ENCODE results near the gene TRIM26.
"Not testable (repeated sequence)": the region's sequence is repeated elsewhere in the genome, so short reads cannot be mapped to it uniquely, and the experiment has no call there.

The TRIM26 gene

GRCh38 chr6:30212865-30213666, at the start of gene TRIM26:
Gene TRIM26, minus strand, starts transcription at chr6:30213406. Its CDS starts 14,303 bp downstream, at chr6:30199103.
- Histone ChIP-seq H3K4me3 (peak within 1 kb of the TSS; percentile 90), H3K27ac (peak within 1 kb of the TSS; percentile 94 to 95)
- DNase-seq (ENCODE audit: low spot score) = peak; percentile 98
- no peak for TF ChIP-seq CTCF (IDR thresholded peaks at IDR 0.05)

GRCh38 chr6:30260036-30260504, 46.9 kb upstream of the TRIM26 start:
- no peak for TF ChIP-seq CTCF (IDR thresholded peaks at IDR 0.05)
- Histone ChIP-seq H3K27ac (peak overlapping the region in 1 of 2 donors; percentile 90), H3K4me3 (peak overlapping the region; percentile 91)
- DNase-seq (ENCODE audit: low spot score) = peak; percentile 72

GRCh38 chr6:30259140-30260035, 46.2 kb upstream of the TRIM26 start:
- peak overlapping the region; percentile 36 to 90 for H3K27ac ChIP-seq
- TF ChIP-seq CTCF (IDR thresholded peaks at IDR 0.05) = no peak
- H3K4me3 ChIP-seq = peak overlapping the region; percentile 91
- DNase-seq (ENCODE audit: low spot score) = peak; percentile 86

- no peak for TF ChIP-seq CTCF (IDR thresholded peaks at IDR 0.05)
- Histone ChIP-seq H3K4me3 (no peak overlapping the region), H3K27ac (no peak overlapping the region)
- DNase-seq (ENCODE audit: low spot score) = no peak
Observed at GRCh38 chr6:30258204-30258603, 45.0 kb upstream of the TRIM26 start.

GRCh38 chr6:30252417-30252816, 39.2 kb upstream of the TRIM26 start:
- not testable (repeated sequence) for H3K27ac ChIP-seq; H3K4me3 ChIP-seq; DNase-seq (ENCODE audit: low spot score)

- TF ChIP-seq CTCF (IDR thresholded peaks at IDR 0.05) = no peak
- DNase-seq (ENCODE audit: low spot score) = no peak
- Histone ChIP-seq H3K27ac (no peak overlapping the region), H3K4me3 (no peak overlapping the region)
Observed at GRCh38 chr6:30244560-30244959, 31.4 kb upstream of the TRIM26 start.

GRCh38 chr6:30238178-30238795, 25.1 kb upstream of the TRIM26 start:
- DNase-seq (ENCODE audit: low spot score) = no peak
- Histone ChIP-seq H3K27ac (no peak overlapping the region), H3K4me3 (no peak overlapping the region)
- TF ChIP-seq CTCF (IDR thresholded peaks at IDR 0.05) = no peak
